Measurements from ENCODE around the gene SLC35B2.

SLC35B2 gene

GRCh38 chr6:44253307-44254101, 3.8 kb downstream of the SLC35B2 start:
- DNase-seq, result peak in 1 of 2 donors; percentile 53

GRCh38 chr6:44251576-44252524, 5.5 kb downstream of the SLC35B2 start:
- DNase-seq, result no peak

GRCh38 chr6:44250718-44251123, 6.6 kb downstream of the SLC35B2 start:
- DNase-seq, result no peak

GRCh38 chr6:44250067-44250717, 7.1 kb downstream of the SLC35B2 start:
- no peak for DNase-seq

GRCh38 chr6:44249082-44249748, 8.1 kb downstream of the SLC35B2 start:
- DNase-seq, result no peak

- no peak for DNase-seq
Observed at GRCh38 chr6:44248579-44248978, 8.7 kb downstream of the SLC35B2 start.

GRCh38 chr6:44247338-44248302, 9.7 kb downstream of the SLC35B2 start:
- peak; percentile 74 to 84 for DNase-seq

- DNase-seq, result peak; percentile 95 to 96
Observed at GRCh38 chr6:44246663-44247337, 10.5 kb downstream of the SLC35B2 start, which contains the start of gene HSP90AB1. Gene HSP90AB1, plus strand, starts transcription at chr6:44247101. Its CDS starts 1,529 bp downstream, at chr6:44248630.

- DNase-seq, result peak; percentile 68 to 82
Observed at GRCh38 chr6:44245912-44246662, 11.2 kb downstream of the SLC35B2 start.

- DNase-seq, result no peak
Observed at GRCh38 chr6:44245391-44245911, 11.9 kb downstream of the SLC35B2 start.

GRCh38 chr6:44243345-44243744, 14.0 kb downstream of the SLC35B2 start:
- DNase-seq, result no peak

- DNase-seq, result no peak
Observed at GRCh38 chr6:44238687-44239350, 18.5 kb downstream of the SLC35B2 start.

- DNase-seq, result peak; percentile 82 to 84
Observed at GRCh38 chr6:44237813-44238433, 19.4 kb downstream of the SLC35B2 start.

GRCh38 chr6:44237021-44237812, 20.1 kb downstream of the SLC35B2 start:
- peak; percentile 90 to 92 for DNase-seq

GRCh38 chr6:44235891-44236516, 21.3 kb downstream of the SLC35B2 start:
- DNase-seq, result no peak

GRCh38 chr6:44235269-44235668, 22.1 kb downstream of the SLC35B2 start:
- no peak for DNase-seq

Measured in inflammatory macrophage (primary cell).